HG02623 (cell line): ENCODE data around the gene PCDHGB6.
A peak's percentile ranks its signal among the peaks of the same experiment; 100 is the strongest.
"Not testable (repeated sequence)": the region's sequence is repeated elsewhere in the genome, so short reads cannot be mapped to it uniquely, and the experiment has no call there.

Experiments used
- ATAC-seq: cut with Tn5 transposase; IDR thresholded peaks from one replicate; pipeline ENCODE4 v1.9.1; 2021; ENCODE audit warnings: moderate library complexity; ENCODE audit not compliant: unreplicated experiment

The PCDHGB6 gene

DNA sequence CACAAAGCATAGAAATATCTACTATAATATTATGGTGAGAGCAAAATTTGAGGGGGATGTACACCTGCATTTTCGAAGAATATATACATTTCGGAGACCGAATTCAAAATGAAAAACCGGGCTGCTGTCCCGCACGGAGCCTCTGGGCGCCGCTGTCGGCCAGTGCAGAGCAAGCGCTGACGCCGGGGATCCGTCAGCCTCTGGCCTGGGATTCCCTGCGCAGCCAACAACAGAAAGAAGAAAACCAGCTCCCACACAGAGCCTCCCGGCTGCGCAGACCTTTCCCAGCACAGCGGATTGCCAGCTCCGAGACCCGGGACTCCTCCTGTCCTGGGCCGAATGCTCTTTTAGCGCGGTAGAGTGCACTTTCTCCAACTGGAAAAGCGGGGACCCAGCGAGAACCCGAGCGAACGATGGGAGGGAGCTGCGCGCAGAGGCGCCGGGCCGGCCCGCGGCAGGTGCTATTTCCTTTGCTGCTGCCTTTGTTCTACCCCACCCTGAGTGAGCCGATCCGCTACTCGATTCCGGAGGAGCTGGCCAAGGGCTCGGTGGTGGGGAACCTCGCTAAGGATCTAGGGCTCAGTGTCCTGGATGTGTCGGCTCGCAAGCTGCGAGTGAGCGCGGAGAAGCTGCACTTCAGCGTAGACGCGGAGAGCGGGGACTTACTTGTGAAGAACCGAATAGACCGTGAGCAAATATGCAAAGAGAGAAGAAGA is at the start of gene PCDHGB6:
PCDHGB6 (plus strand) TSS at position 232 of the 716 bp plus-strand sequence; CDS start at position 414, 182 bp downstream.
- not testable (repeated sequence) for ATAC-seq

GRCh38 chr5:141359790-141360426 is 47.9 kb upstream of the PCDHGB6 start, which contains the start of gene PCDHGB2:
Gene PCDHGB2, plus strand, starts transcription at chr5:141359994. Its CDS starts 142 bp downstream, at chr5:141360136.
- peak; percentile 68 for ATAC-seq

GRCh38 chr5:141360685-141361084 is 47.1 kb upstream of the PCDHGB6 start:
- ATAC-seq: no peak

DNA sequence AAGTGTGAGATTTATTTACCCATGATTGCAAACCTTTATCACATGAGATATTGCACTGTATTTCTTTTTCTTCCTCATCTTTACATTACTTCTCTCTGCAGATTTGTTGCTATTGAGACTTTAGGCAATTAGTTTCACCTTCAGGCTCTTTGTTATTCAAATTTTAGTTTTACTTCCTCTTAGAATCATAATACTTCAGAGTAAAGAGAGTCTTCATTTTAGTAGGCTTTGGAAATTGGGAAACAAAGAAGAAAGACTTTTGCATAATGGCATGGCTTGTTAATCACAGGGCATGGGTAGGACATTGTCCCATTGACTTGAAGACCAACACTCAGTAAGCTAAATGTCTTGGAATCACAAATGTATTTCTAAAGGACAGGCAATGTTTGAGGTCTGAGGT is 45.1 kb upstream of the PCDHGB6 start:
- ATAC-seq: no peak

GRCh38 chr5:141363952-141364660 is 43.7 kb upstream of the PCDHGB6 start, which contains the start of gene PCDHGA5:
Gene PCDHGA5, plus strand, starts transcription at chr5:141364162. Its CDS starts 169 bp downstream, at chr5:141364331.
- ATAC-seq: no peak

DNA sequence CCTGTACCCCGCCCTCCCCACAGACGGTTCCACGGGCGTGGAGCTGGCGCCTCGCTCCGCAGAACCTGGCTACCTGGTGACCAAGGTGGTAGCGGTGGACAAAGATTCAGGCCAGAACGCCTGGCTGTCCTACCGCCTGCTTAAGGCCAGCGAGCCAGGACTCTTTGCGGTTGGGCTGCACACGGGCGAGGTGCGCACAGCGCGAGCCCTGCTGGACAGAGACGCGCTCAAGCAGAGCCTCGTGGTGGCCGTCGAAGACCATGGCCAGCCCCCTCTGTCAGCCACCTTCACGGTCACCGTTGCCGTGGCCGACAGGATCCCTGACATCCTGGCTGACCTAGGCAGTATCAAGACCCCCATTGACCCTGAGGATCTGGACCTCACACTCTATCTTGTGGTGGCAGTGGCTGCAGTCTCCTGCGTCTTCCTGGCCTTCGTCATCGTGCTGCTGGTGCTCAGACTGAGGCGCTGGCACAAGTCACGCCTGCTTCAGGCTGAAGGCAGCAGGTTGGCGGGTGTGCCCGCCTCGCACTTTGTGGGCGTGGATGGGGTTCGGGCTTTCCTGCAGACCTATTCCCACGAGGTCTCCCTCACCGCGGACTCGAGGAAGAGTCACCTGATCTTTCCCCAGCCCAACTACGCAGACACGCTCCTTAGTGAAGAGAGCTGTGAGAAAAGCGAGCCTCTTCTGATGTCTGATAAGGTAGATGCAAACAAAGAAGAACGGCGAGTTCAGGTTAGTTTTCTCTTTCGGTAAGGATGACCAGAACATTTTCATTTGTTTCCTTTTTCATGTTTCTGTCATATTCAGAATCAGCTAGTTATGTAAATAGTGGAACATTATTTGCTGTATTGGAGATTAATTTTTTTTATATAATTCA is 41.6 kb upstream of the PCDHGB6 start:
- ATAC-seq: no peak

- ATAC-seq: peak; percentile 89
Measured at GRCh38 chr5:141369994-141370848, 37.6 kb upstream of the PCDHGB6 start, which contains the start of gene PCDHGB3. Gene PCDHGB3, plus strand, starts transcription at chr5:141370242. Its CDS starts 153 bp downstream, at chr5:141370395.

- ATAC-seq: no peak
Measured at GRCh38 chr5:141371572-141372475, 36.0 kb upstream of the PCDHGB6 start.

DNA sequence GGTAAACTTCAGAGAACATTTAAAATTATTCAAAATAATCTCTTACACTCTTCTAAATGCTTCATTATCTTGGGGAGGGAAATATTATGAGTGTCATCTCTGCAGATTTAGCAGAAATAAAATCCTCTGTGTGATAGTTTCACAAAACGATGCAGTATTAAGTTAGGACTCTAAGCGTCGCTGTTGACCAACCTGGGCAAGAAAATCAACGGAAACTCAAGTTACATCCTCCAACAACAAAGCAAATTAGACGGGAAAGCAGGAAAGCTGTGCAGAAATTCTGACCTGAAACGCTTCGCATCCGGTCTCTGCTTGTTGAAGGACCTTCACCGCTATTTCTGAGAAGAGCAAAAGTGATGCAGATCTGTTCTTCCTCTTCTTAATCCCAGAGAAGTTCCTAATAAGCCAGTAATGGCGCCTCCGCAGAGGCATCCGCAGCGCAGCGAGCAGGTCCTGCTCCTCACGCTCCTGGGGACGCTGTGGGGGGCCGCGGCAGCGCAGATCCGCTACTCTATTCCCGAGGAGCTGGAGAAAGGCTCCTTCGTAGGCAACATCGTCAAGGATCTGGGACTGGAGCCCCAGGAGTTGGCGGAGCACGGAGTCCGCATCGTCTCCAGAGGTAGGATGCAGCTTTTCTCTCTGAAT is 34.0 kb upstream of the PCDHGB6 start, which contains the start of gene PCDHGA6:
PCDHGA6 (plus strand) TSS at position 219 of the 645 bp plus-strand sequence; CDS start at position 412, 193 bp downstream.
- ATAC-seq: no peak

- no peak for ATAC-seq
Measured at GRCh38 chr5:141374627-141375026, 33.2 kb upstream of the PCDHGB6 start.

GRCh38 chr5:141375444-141376155 is 32.2 kb upstream of the PCDHGB6 start:
- ATAC-seq: not testable (repeated sequence)

GRCh38 chr5:141382469-141383294 is 25.1 kb upstream of the PCDHGB6 start, which contains the start of gene PCDHGA7:
Gene PCDHGA7, plus strand, starts transcription at chr5:141382742. Its CDS starts 158 bp downstream, at chr5:141382900.
- ATAC-seq: no peak

DNA sequence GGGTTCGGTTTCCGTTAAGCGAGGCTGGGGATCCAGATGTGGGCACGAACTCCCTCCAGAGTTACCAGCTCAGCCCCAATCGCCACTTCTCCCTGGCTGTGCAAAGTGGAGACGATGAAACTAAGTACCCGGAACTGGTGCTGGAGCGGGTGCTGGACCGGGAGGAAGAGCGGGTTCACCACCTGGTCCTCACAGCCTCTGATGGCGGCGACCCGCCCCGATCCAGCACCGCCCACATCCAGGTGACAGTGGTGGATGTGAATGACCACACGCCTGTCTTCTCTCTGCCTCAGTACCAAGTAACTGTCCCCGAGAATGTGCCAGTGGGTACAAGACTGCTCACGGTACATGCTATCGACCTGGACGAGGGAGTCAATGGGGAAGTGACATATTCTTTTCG is 24.5 kb upstream of the PCDHGB6 start:
- ATAC-seq: no peak

DNA sequence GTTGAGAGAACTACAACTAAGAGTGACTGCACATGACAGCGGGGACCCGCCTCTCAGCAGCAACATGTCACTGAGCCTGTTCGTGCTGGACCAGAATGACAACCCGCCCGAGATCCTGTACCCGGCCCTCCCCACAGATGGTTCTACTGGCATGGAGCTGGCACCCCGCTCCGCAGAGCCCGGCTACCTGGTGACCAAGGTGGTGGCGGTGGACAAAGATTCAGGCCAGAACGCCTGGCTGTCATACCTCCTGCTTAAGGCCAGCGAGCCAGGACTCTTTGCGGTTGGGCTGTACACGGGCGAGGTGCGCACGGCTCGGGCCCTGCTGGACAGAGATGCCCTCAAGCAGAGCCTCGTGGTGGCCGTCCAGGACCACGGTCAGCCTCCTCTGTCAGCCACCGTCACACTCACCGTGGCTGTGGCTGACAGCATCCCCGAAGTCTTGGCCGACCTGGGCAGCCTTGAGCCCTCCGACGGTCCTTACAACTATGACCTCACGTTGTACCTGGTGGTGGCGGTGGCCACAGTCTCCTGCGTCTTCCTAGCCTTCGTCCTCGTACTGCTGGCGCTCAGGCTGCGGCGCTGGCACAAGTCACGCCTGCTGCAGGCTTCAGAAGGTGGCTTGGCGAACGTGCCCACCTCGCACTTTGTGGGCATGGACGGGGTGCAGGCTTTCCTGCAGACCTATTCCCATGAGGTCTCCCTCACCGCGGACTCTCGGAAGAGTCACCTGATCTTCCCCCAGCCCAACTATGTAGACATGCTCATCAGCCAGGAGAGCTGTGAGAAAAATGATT is 23.2 kb upstream of the PCDHGB6 start:
- no peak for ATAC-seq

- not testable (repeated sequence) for ATAC-seq
Measured at GRCh38 chr5:141387557-141388311, 20.1 kb upstream of the PCDHGB6 start, which contains the start of gene PCDHGB4. Gene PCDHGB4, plus strand, starts transcription at chr5:141387698. Its CDS starts 187 bp downstream, at chr5:141387885.
